ENCODE data around the gene IL2RA. TPM values are rescaled to one million over a fixed set of nuclear protein-coding genes. Genes with fewer than 3 reads are reported as not detected.

IL2RA gene
- total RNA-seq, 1 experiment from 2014 or later: not detected

GRCh38 chr10:6098156-6098555 is 36.0 kb upstream of the IL2RA start:
- no peak overlapping the region for H3K4me2 ChIP-seq (ENCODE audit: insufficient read depth, insufficient read length, low read length)
- H4K20me1 ChIP-seq (ENCODE audit: control insufficient read depth, insufficient read depth, insufficient read length): no peaks in the 10 kb centered on the region
- H2AFZ ChIP-seq (ENCODE audit: low read length): no peak overlapping the region
- H3T11ph ChIP-seq (ENCODE audit: low read length): no peak overlapping the region
- Mint-ChIP-seq H3K36me3 (ENCODE audit: insufficient read depth in 1 of 3, low read depth in 3 of 3) (peaks cover 18 to 48% (median 48%) of the 10 kb centered on the region in 3 experiments), H3K4me3 (no peak overlapping the region), H3K9me3 (no peaks in the 10 kb centered on the region), H3K4me1 (peaks cover 68 to 72% of the 10 kb centered on the region in 2 experiments), H3K27me3 (ENCODE audit: low read depth) (no peaks in the 10 kb centered on the region), H3K27ac (peak overlapping the region in 2 of 3 experiments; percentile 17 to 26; a peak in 4 of 7 replicates)
- DNase-seq: no peak
- H4K5ac ChIP-seq (ENCODE audit: insufficient read length, low read depth, low read length): no peak overlapping the region
- no peak overlapping the region for H3K23ac ChIP-seq (ENCODE audit: insufficient read length, low read depth, low read length)
- H2BK12ac ChIP-seq (ENCODE audit: insufficient read length, low read depth, low read length): no peak overlapping the region
- no peak overlapping the region for H3K27ac ChIP-seq (ENCODE audit: insufficient read length, low read depth, low read length)
- H3K14ac ChIP-seq (ENCODE audit: insufficient read depth, low read length): no peak overlapping the region
- H3K4me1 ChIP-seq (ENCODE audit: insufficient read depth, low read length): peaks cover 5% of the 10 kb centered on the region; the same call in 1 of the 2 replicates
- H3K23me2 ChIP-seq (ENCODE audit: insufficient read length, low read depth, low read length, poor library complexity, severe bottlenecking): no peaks in the 10 kb centered on the region
- H3K18ac ChIP-seq (ENCODE audit: insufficient read length, low read depth, low read length): no peak overlapping the region
- H4K91ac ChIP-seq (ENCODE audit: insufficient read length, low read depth, low read length): no peak overlapping the region
- no peak overlapping the region for H2BK15ac ChIP-seq (ENCODE audit: low read depth, low read length)
- no peak overlapping the region for H3K9ac ChIP-seq (ENCODE audit: extremely low read depth, insufficient read length, low read length)
- H3K56ac ChIP-seq (ENCODE audit: insufficient read length, low read depth, low read length): no peak overlapping the region
- H4K8ac ChIP-seq (replicated peaks; ENCODE audit: insufficient read length, low read depth, low read length): no peak overlapping the region
- H3K79me1 ChIP-seq (ENCODE audit: insufficient read depth, low read depth, low read length, poor library complexity, severe bottlenecking): no peaks in the 10 kb centered on the region
- no peaks in the 10 kb centered on the region for H3K27me3 ChIP-seq (ENCODE audit: insufficient read depth, low read length)
- no peak overlapping the region for H2BK5ac ChIP-seq (ENCODE audit: insufficient read length, low read length)
- peaks cover 27% of the 10 kb centered on the region; the same call in 1 of the 2 replicates for H3K79me2 ChIP-seq (ENCODE audit: insufficient read depth, low read length)
- no peak overlapping the region for H3K4ac ChIP-seq (ENCODE audit: low read depth, low read length)
- H2BK20ac ChIP-seq (ENCODE audit: low read depth, low read length, poor library complexity, severe bottlenecking): no peak overlapping the region
- no peaks in the 10 kb centered on the region for H3K9me3 ChIP-seq (ENCODE audit: control insufficient read depth, low read depth, low read length)
- no peak overlapping the region for H2AK5ac ChIP-seq (ENCODE audit: insufficient read length, low read length)
- TF ChIP-seq, protein P1, sequence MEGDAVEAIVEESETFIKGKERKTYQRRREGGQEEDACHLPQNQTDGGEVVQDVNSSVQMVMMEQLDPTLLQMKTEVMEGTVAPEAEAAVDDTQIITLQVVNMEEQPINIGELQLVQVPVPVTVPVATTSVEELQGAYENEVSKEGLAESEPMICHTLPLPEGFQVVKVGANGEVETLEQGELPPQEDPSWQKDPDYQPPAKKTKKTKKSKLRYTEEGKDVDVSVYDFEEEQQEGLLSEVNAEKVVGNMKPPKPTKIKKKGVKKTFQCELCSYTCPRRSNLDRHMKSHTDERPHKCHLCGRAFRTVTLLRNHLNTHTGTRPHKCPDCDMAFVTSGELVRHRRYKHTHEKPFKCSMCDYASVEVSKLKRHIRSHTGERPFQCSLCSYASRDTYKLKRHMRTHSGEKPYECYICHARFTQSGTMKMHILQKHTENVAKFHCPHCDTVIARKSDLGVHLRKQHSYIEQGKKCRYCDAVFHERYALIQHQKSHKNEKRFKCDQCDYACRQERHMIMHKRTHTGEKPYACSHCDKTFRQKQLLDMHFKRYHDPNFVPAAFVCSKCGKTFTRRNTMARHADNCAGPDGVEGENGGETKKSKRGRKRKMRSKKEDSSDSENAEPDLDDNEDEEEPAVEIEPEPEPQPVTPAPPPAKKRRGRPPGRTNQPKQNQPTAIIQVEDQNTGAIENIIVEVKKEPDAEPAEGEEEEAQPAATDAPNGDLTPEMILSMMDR (conservative IDR thresholded peaks at IDR 0.05): no peak
- no CpG with 5 or more reads among the region's 7 CpGs for WGBS (ENCODE audit: extremely low coverage, insufficient read length, low lambda C conversion rate)
- no peak overlapping the region for H2BK120ac ChIP-seq (ENCODE audit: low read depth, low read length, poor library complexity, severe bottlenecking)

Data from H9 (cell line).